ENCODE measurements around the gene CLDN20. TPM values are rescaled to one million over a fixed set of nuclear protein-coding genes. Genes with fewer than 3 reads are reported as not detected.

CLDN20 gene, protein sequence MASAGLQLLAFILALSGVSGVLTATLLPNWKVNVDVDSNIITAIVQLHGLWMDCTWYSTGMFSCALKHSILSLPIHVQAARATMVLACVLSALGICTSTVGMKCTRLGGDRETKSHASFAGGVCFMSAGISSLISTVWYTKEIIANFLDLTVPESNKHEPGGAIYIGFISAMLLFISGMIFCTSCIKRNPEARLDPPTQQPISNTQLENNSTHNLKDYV
- 0.10 TPM in 1 of 5 replicates, not detected in the others for total RNA-seq (2022; extraction: Qiagen RNA extraction)

DNA sequence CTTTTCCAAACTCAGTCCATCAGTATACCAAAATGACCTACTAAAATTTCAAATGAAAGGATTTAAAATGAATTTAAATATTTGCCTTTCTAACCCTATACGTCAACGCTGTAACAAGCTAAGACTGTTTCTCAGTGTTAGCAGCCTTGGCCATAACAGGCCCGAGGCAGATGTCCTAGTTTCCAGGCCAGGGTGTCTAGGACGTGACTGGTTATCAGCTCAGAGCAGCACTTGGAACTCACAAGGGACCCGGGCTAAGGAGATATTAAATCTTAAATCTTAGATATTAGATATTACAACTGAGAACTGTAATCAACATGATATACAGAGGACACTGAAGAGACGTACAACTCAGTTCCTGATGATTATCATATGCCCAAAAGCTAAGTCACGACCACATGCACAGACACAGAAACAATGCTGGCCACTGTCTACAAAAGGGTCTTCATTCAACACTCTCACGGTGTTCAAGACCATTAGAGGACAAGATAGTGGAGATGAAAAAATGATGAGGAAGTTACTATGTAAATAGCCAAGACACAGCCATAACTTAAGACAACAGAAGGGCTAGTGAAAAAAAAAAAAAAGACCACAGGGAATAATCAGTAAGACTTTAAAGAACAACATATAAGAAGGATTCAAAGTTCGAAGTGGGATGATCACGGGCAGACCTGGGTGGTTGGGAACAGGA, at the start of gene CLDN20:
Gene CLDN20 (plus strand): TSS at position 641 of the 691 bp plus-strand sequence. CDS start 11,707 bp downstream, outside the sequence.

DNA sequence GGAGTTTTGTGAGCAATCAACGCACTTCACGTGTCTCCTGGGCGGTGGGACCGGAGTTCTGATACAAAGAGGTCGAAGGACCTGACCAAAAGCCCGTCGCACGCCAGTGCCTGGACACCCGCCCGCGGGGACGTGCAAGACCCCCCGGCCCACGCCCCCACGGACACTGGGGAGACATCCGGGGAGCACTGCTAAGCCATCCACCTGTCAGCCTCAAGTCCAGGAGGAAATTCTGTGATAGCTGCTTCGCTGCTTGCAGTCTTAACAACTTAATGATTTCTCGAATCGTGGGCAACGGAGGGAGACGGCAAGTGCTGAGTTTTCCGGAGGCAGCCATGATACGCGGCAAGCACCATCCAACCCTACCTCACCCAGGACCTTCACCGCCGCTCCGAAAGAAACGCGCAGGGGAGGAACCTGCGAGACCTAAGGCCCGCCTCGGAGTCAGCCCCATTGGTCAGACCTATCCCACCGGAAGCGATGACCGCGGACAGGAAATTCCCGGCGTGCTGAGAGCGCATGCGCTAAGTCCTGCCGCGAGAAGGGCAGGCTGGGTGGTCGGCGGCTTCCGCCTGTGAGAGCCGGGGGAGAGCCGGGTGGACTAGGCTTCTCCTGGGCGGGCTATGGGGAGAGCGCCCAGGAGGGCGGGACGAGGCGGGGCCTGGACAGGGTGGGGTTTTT, 50.4 kb downstream of the CLDN20 start, which contains the start of gene TFB1M:
Gene TFB1M (minus strand): TSS at position 393 of the 681 bp plus-strand sequence. CDS start 56 bp downstream, at position 337.

Other genes with a start within 250 kb of the CLDN20 start
- gene TFB1M, start 50.5 kb downstream of the CLDN20 start, total RNA-seq (2022; extraction: Qiagen RNA extraction): 8.0 to 8.7 TPM (median 8.2 TPM) in 5 replicates
- not detected in 5 replicates for gene NOX3, start 191.8 kb downstream of the CLDN20 start, total RNA-seq (2022; extraction: Qiagen RNA extraction)